Thoracic aorta endothelial cell (primary cell): Measurements from ENCODE around the gene ACTA1. TPM values are rescaled to one million over a fixed set of nuclear protein-coding genes. Genes with fewer than 3 reads are reported as not detected.

ENCODE experiments used
- small RNA-seq: library from RNA; depleted of rRNA; stranded (forward); fragments of <200 nt; gene quantifications from one replicate; pipeline ENCODE3, GENCODE V24; 2012
- total RNA-seq: library from RNA; depleted of rRNA; stranded (reverse); fragments of >200 nt; gene quantifications from 2 replicates; pipeline ENCODE4 v1.2.3, GENCODE V29; 2012

ACTA1 gene
- total RNA-seq, result not detected in 2 replicates

GRCh38 chr1:229434005-229434640 is at the start of gene ACTA1:
ACTA1 (minus strand) TSS chr1:229434094; CDS start chr1:229433115, 979 bp downstream.

Small RNA genes within 50 kb of the gene (small RNA-seq; reads per million reads assigned to genes)
- not detected for gene RN7SKP276
- 0.56 reads per million for gene RNU6-180P

Other genes starting within 250 kb of the ACTA1 start
- gene RAB4A, start 163.0 kb downstream of the ACTA1 start, total RNA-seq, result 19.3 and 27.6 TPM in 2 replicates
- gene CCSAP, start 91.0 kb downstream of the ACTA1 start, total RNA-seq, result 9.2 and 12.6 TPM in 2 replicates
- gene NUP133, start 74.2 kb upstream of the ACTA1 start, total RNA-seq, result 50.8 and 64.0 TPM in 2 replicates
- 28.9 and 35.5 TPM in 2 replicates for gene ABCB10, start 124.6 kb upstream of the ACTA1 start, total RNA-seq
- 24.6 and 28.4 TPM in 2 replicates for gene TAF5L, start 192.0 kb upstream of the ACTA1 start, total RNA-seq
- gene URB2, start 192.2 kb upstream of the ACTA1 start, total RNA-seq, result 18.6 and 20.4 TPM in 2 replicates